Stomach smooth muscle (tissue), 2 donors: ENCODE results near the gene ALX1.

Experiments
- H3K27ac ChIP-seq: one replicate; pipeline ENCODE4 v1.7.0; 2013; ENCODE audit warnings: mild to moderate bottlenecking, low read length, inconsistent platforms
- H3K27me3 ChIP-seq, 2 donors: one replicate each; pipeline ENCODE4 v1.7.0; 2013; ENCODE audit warnings: low read length in 2 of 2; ENCODE audit not compliant: insufficient read depth in 2 of 2, control insufficient read depth in 1 of 2
- H3K36me3 ChIP-seq, 2 donors: one replicate each; pipeline ENCODE4 v1.7.0; 2013; ENCODE audit warnings: low read length in 2 of 2; ENCODE audit not compliant: control insufficient read depth in 2 of 2, insufficient read depth in 2 of 2
- H3K4me1 ChIP-seq: one replicate; pipeline ENCODE4 v1.7.0; 2013; ENCODE audit warnings: low read length; ENCODE audit not compliant: control insufficient read depth, insufficient read depth
- H3K4me3 ChIP-seq, 2 donors: one replicate each; pipeline ENCODE4 v1.7.0; 2013; ENCODE audit warnings: low read length in 2 of 2
- H3K9ac ChIP-seq, 2 donors: one replicate each; pipeline ENCODE4 v1.7.0; 2013; ENCODE audit warnings: low read length in 2 of 2, mild to moderate bottlenecking in 1 of 2
- H3K9me3 ChIP-seq, 2 donors: one replicate each; pipeline ENCODE4 v1.7.0; 2013; ENCODE audit warnings: low read length in 2 of 2; ENCODE audit not compliant: control insufficient read depth in 2 of 2
- donor health status: healthy.
- donor health status: Pancreatic carcinoma.

ALX1 gene

GRCh38 chr12:85275374-85275773 lies 4.6 kb upstream of the ALX1 start:
- no peaks in the 10 kb centered on the region for H3K36me3 ChIP-seq
- H3K9me3 ChIP-seq = peaks cover 3 to 7% of the 10 kb centered on the region in 2 donors
- no peak overlapping the region for H3K4me3 ChIP-seq
- no peak overlapping the region for H3K27ac ChIP-seq
- no peak overlapping the region for H3K9ac ChIP-seq
- peaks cover 56 to 67% of the 10 kb centered on the region in 2 donors for H3K27me3 ChIP-seq
- peaks cover 12% of the 10 kb centered on the region for H3K4me1 ChIP-seq

- no peak overlapping the region for H3K4me3 ChIP-seq
- peaks cover 70 to 85% of the 10 kb centered on the region in 2 donors for H3K27me3 ChIP-seq
- H3K27ac ChIP-seq = no peak overlapping the region
These were observed 2.8 kb upstream of the ALX1 start for GRCh38 chr12:85277191-85277590.

GRCh38 chr12:85277900-85278597 lies 2.0 kb upstream of the ALX1 start:
- H3K27ac ChIP-seq = no peak overlapping the region
- H3K9me3 ChIP-seq = peaks cover 3 to 7% of the 10 kb centered on the region in 2 donors
- peaks cover 70 to 86% of the 10 kb centered on the region in 2 donors for H3K27me3 ChIP-seq
- no peak overlapping the region for H3K9ac ChIP-seq
- H3K4me1 ChIP-seq = peaks cover 18% of the 10 kb centered on the region
- H3K36me3 ChIP-seq = no peaks in the 10 kb centered on the region
- no peak overlapping the region for H3K4me3 ChIP-seq

More at GRCh38 chr12:85277191-85277590, 2.8 kb upstream of the ALX1 start:
- Histone ChIP-seq H3K9ac (no peak overlapping the region), H3K9me3 (peaks cover 3 to 7% of the 10 kb centered on the region in 2 donors), H3K36me3 (no peaks in the 10 kb centered on the region), H3K4me1 (peaks cover 18% of the 10 kb centered on the region)

- peaks cover 3 to 7% of the 10 kb centered on the region in 2 donors for H3K9me3 ChIP-seq
- H3K27me3 ChIP-seq = peaks cover 69 to 85% of the 10 kb centered on the region in 2 donors
- no peak overlapping the region for H3K4me3 ChIP-seq
- H3K36me3 ChIP-seq = no peaks in the 10 kb centered on the region
- peaks cover 14% of the 10 kb centered on the region for H3K4me1 ChIP-seq
- no peak overlapping the region for H3K27ac ChIP-seq
- no peak overlapping the region for H3K9ac ChIP-seq
These were observed 1.2 kb upstream of the ALX1 start for GRCh38 chr12:85278598-85279448.

- H3K27me3 ChIP-seq = peaks cover 64 to 78% of the 10 kb centered on the region in 2 donors
- no peak overlapping the region for H3K9ac ChIP-seq
- peaks cover 14% of the 10 kb centered on the region for H3K4me1 ChIP-seq
- H3K9me3 ChIP-seq = peaks cover 3 to 4% of the 10 kb centered on the region in 2 donors
- H3K4me3 ChIP-seq = peak overlapping the region; percentile 45 to 71
- no peaks in the 10 kb centered on the region for H3K36me3 ChIP-seq
- H3K27ac ChIP-seq = no peak overlapping the region
These were observed 413 bp upstream of the ALX1 start for GRCh38 chr12:85279449-85280164.

GRCh38 chr12:85280984-85281630 lies 1.1 kb downstream of the ALX1 start:
- no peak overlapping the region for H3K27ac ChIP-seq
- H3K9ac ChIP-seq = no peak overlapping the region
- H3K9me3 ChIP-seq = peaks cover 3 to 4% of the 10 kb centered on the region in 2 donors
- H3K4me3 ChIP-seq = peak overlapping the region in 1 of 2 donors; percentile 71
- peaks cover 59 to 73% of the 10 kb centered on the region in 2 donors for H3K27me3 ChIP-seq
- H3K4me1 ChIP-seq = peaks cover 14% of the 10 kb centered on the region
- no peaks in the 10 kb centered on the region for H3K36me3 ChIP-seq

GRCh38 chr12:85281636-85282312 lies 1.8 kb downstream of the ALX1 start:
- no peak overlapping the region for H3K9ac ChIP-seq
- peaks cover 53 to 68% of the 10 kb centered on the region in 2 donors for H3K27me3 ChIP-seq

GRCh38 chr12:85283560-85283959 lies 3.5 kb downstream of the ALX1 start:
- Histone ChIP-seq H3K4me1 (peaks cover 14% of the 10 kb centered on the region), H3K4me3 (no peak overlapping the region), H3K9me3 (no peaks in the 10 kb centered on the region), H3K27me3 (peaks cover 38 to 53% of the 10 kb centered on the region in 2 donors), H3K9ac (no peak overlapping the region), H3K27ac (no peak overlapping the region), H3K36me3 (no peaks in the 10 kb centered on the region)

More at GRCh38 chr12:85281636-85282312, 1.8 kb downstream of the ALX1 start:
- Histone ChIP-seq H3K27ac (no peak overlapping the region), H3K9me3 (peaks cover 3 to 4% of the 10 kb centered on the region in 2 donors), H3K4me3 (no peak overlapping the region), H3K4me1 (peaks cover 14% of the 10 kb centered on the region), H3K36me3 (no peaks in the 10 kb centered on the region)

GRCh38 chr12:85296362-85296761 lies 16.3 kb downstream of the ALX1 start:
- Histone ChIP-seq H3K27ac (no peak overlapping the region), H3K9ac (no peak overlapping the region), H3K4me3 (no peak overlapping the region), H3K4me1 (no peaks in the 10 kb centered on the region), H3K27me3 (no peaks in the 10 kb centered on the region), H3K36me3 (no peaks in the 10 kb centered on the region), H3K9me3 (no peaks in the 10 kb centered on the region)

GRCh38 chr12:85299053-85299452 lies 19.0 kb downstream of the ALX1 start:
- H3K36me3 ChIP-seq = no peaks in the 10 kb centered on the region
- H3K9me3 ChIP-seq = no peaks in the 10 kb centered on the region
- H3K9ac ChIP-seq = no peak overlapping the region
- H3K27me3 ChIP-seq = no peaks in the 10 kb centered on the region
- H3K27ac ChIP-seq = no peak overlapping the region
- H3K4me3 ChIP-seq = no peak overlapping the region
- H3K4me1 ChIP-seq = no peaks in the 10 kb centered on the region
